ENCODE results near the gene TPX2. TPM values are rescaled to one million over a fixed set of nuclear protein-coding genes. Genes with fewer than 3 reads are reported as not detected.

Gene TPX2
- polyA plus RNA-seq, 1 of the 3 experiments (the other 2 are of a cell fraction), result 17.1 TPM

DNA sequence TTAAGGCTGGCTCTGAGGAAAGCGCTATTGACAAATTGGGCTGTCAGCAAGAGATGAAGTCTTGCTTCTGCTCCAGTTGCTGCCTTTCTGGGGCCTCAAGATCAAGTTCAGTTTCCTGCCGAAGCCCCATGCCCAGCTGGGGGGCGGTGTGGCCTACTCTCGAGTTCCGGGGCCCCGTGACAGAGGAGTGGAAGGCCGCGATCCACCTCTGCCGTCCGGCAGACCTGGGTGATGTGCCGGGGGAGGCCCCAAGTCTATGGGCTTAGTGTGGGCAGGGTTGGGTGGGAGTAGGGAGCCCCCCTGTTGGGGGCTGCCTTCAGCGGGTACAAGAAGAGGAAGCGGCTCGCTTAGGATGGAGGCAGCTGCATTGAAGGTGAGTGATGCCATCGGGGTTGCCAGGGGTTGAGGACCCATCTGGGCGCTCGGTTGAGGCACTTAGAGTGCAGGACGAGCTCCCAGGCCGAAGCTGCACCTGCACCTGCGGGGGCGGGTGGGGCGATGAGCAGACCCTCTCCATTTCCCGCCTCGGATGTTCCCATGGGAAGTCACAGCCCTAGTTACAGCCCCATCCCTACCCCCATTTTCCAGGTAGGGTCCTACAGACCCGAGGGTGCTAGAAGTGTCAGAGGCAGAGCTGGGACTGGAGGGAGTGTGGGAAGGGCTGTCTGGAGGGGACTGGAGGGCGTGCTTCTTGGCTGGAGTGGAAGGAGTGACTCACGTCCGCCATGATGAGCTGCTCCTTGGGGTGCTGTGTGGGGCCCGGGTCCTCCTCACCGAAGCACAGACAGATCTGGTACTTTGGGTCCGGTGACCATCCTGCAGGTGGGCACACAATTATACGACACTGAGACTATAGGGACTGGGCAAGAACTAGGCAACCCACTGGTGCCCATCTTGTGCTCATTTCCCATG is 109.3 kb downstream of the TPX2 start:
- no peak overlapping the region for H3K4me2 ChIP-seq
- no peak overlapping the region for H2AFZ ChIP-seq (ENCODE audit: low read depth)
- no peaks in the 10 kb centered on the region; the same call in 1 of the 2 replicates for H3K27me3 ChIP-seq (ENCODE audit: insufficient read depth)
- no peak overlapping the region for H3K9ac ChIP-seq
- H3K27ac ChIP-seq (ENCODE audit: low read depth in 2 of 2, low read length in 1 of 2), result no peak overlapping the region
- H3K79me2 ChIP-seq (ENCODE audit: insufficient read depth), result no peaks in the 10 kb centered on the region
- DNase-seq, result no peak
- no peak overlapping the region for H3K4me3 ChIP-seq (ENCODE audit: low read depth in 2 of 2, low read length in 1 of 2)
- no peaks in the 10 kb centered on the region for H3F3A ChIP-seq (replicated peaks; ENCODE audit: insufficient read depth)
- WGBS (ENCODE audit: low lambda C conversion rate), result 86% methylated on average over 27 of the region's 32 CpGs
- no peaks in the 10 kb centered on the region for H3K9me3 ChIP-seq
- no peak for TF ChIP-seq POLR2AphosphoS5 (IDR thresholded peaks at IDR 0.05; ENCODE audit: low read depth, low read length)
- TF ChIP-seq SMC3 (IDR thresholded peaks at IDR 0.05; ENCODE audit: low read depth, low read length), result no peak
- no peak for TF ChIP-seq SIN3A (IDR thresholded peaks at IDR 0.05; ENCODE audit: borderline replicate concordance, low read depth, low read length)
- TF ChIP-seq, protein P1, sequence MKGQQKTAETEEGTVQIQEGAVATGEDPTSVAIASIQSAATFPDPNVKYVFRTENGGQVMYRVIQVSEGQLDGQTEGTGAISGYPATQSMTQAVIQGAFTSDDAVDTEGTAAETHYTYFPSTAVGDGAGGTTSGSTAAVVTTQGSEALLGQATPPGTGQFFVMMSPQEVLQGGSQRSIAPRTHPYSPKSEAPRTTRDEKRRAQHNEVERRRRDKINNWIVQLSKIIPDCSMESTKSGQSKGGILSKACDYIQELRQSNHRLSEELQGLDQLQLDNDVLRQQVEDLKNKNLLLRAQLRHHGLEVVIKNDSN (IDR thresholded peaks at IDR 0.05; ENCODE audit: borderline replicate concordance, low read depth), result no peak
- TF ChIP-seq ZBTB33 (IDR thresholded peaks at IDR 0.05; ENCODE audit: borderline replicate concordance, low read depth), result no peak
- no peak for TF ChIP-seq ELF1 (IDR thresholded peaks at IDR 0.05)
- no peak for TF ChIP-seq FOXJ3 (CRISPR knock-in tag; IDR thresholded peaks at IDR 0.05)
- no peak for TF ChIP-seq GABPA (IDR thresholded peaks at IDR 0.05; ENCODE audit: low read depth)
- TF ChIP-seq MEF2A (IDR thresholded peaks at IDR 0.05; ENCODE audit: borderline replicate concordance, low read depth), result no peak
- TF ChIP-seq, protein P2, sequence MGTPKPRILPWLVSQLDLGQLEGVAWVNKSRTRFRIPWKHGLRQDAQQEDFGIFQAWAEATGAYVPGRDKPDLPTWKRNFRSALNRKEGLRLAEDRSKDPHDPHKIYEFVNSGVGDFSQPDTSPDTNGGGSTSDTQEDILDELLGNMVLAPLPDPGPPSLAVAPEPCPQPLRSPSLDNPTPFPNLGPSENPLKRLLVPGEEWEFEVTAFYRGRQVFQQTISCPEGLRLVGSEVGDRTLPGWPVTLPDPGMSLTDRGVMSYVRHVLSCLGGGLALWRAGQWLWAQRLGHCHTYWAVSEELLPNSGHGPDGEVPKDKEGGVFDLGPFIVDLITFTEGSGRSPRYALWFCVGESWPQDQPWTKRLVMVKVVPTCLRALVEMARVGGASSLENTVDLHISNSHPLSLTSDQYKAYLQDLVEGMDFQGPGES (IDR thresholded peaks at IDR 0.05; ENCODE audit: low read depth, low read length), result no peak
- TF ChIP-seq TCF12 (IDR thresholded peaks at IDR 0.05), result no peak
- no peak for TF ChIP-seq CTCF (IDR thresholded peaks at IDR 0.05)
- TF ChIP-seq FOXM1 (IDR thresholded peaks at IDR 0.05; ENCODE audit: low read depth), result no peak
- TF ChIP-seq NFIC (IDR thresholded peaks at IDR 0.05; ENCODE audit: borderline replicate concordance), result no peak
- TF ChIP-seq JUND (IDR thresholded peaks at IDR 0.05), result no peak
- H3K9me2 ChIP-seq, result no peaks in the 10 kb centered on the region
- H3K36me3 ChIP-seq (replicated peaks in 1 of 2; ENCODE audit: control insufficient read depth in 1 of 2, insufficient read depth in 2 of 2, low read length in 1 of 2), result no peaks in the 10 kb centered on the region
- no peaks in the 10 kb centered on the region for H4K20me1 ChIP-seq (ENCODE audit: insufficient read depth)
- POLR2A ChIA-PET, result no interaction called here
- CTCF ChIA-PET, result interaction anchor here (1.1 to 5.4 kb wide), 9 partner anchors 7 to 188 kb away, joined by 3 to 86 read pairs (median 27); partner anchors contain the start of gene PDRG1
- H3K4me1 ChIP-seq (ENCODE audit: control insufficient read depth in 1 of 2, insufficient read depth in 2 of 2, low read depth in 1 of 2, low read length in 1 of 2), result peaks cover 4 to 6% of the 10 kb centered on the region in 2 experiments; a peak in 2 of 4 replicates
